ENCODE measurements around the gene RNU2-1.
"Not testable (repeated sequence)": the region's sequence is repeated elsewhere in the genome, so short reads cannot be mapped to it uniquely, and the experiment has no call there.

The RNU2-1 gene

GRCh38 chr17:43233877-43234276, at the start of gene RNU2-1:
RNU2-1 (minus strand) TSS chr17:43233977.
- not testable (repeated sequence) for H3K4me3 ChIP-seq (ENCODE audit: low read length); DNase-seq (ENCODE audit: low read depth)

GRCh38 chr17:43272914-43273313, 39.1 kb upstream of the RNU2-1 start:
- H3K4me3 ChIP-seq (ENCODE audit: low read length); DNase-seq (ENCODE audit: low read depth): not testable (repeated sequence)

GRCh38 chr17:43272483-43272882, 38.7 kb upstream of the RNU2-1 start:
- not testable (repeated sequence) for DNase-seq (ENCODE audit: low read depth); H3K4me3 ChIP-seq (ENCODE audit: low read length)

- DNase-seq (ENCODE audit: low read depth); H3K4me3 ChIP-seq (ENCODE audit: low read length): not testable (repeated sequence)
Observed at GRCh38 chr17:43270552-43271504, 37.1 kb upstream of the RNU2-1 start.

GRCh38 chr17:43246456-43246855, 12.7 kb upstream of the RNU2-1 start:
- not testable (repeated sequence) for H3K4me3 ChIP-seq (ENCODE audit: low read length); DNase-seq (ENCODE audit: low read depth)

- not testable (repeated sequence) for H3K4me3 ChIP-seq (ENCODE audit: low read length)
Observed at GRCh38 chr17:43240596-43241352, 7.0 kb upstream of the RNU2-1 start.

GRCh38 chr17:43239597-43239996, 5.8 kb upstream of the RNU2-1 start:
- H3K4me3 ChIP-seq (ENCODE audit: low read length); DNase-seq (ENCODE audit: low read depth): not testable (repeated sequence)

More at GRCh38 chr17:43240596-43241352, 7.0 kb upstream of the RNU2-1 start:
- not testable (repeated sequence) for DNase-seq (ENCODE audit: low read depth)

GRCh38 chr17:43233263-43233662, 514 bp downstream of the RNU2-1 start:
- not testable (repeated sequence) for DNase-seq (ENCODE audit: low read depth); H3K4me3 ChIP-seq (ENCODE audit: low read length)

- not testable (repeated sequence) for DNase-seq (ENCODE audit: low read depth)
- H3K4me3 ChIP-seq (ENCODE audit: low read length): peak overlapping the region; percentile 55
Observed at GRCh38 chr17:43232021-43232699, 1.6 kb downstream of the RNU2-1 start.

- DNase-seq (ENCODE audit: low read depth): not testable (repeated sequence)
Observed at GRCh38 chr17:43231205-43232020, 2.4 kb downstream of the RNU2-1 start.

GRCh38 chr17:43228020-43228782, 5.6 kb downstream of the RNU2-1 start, which contains the start of gene CCDC200:
CCDC200 (minus strand) TSS chr17:43228623; CDS start chr17:43228554, 69 bp downstream.
- not testable (repeated sequence) for H3K4me3 ChIP-seq (ENCODE audit: low read length); DNase-seq (ENCODE audit: low read depth)

More at GRCh38 chr17:43231205-43232020, 2.4 kb downstream of the RNU2-1 start:
- H3K4me3 ChIP-seq (ENCODE audit: low read length): peak overlapping the region; percentile 55

GRCh38 chr17:43226393-43226792, 7.4 kb downstream of the RNU2-1 start:
- TF ChIP-seq CTCF (conservative IDR thresholded peaks at IDR 0.05; ENCODE audit: low read length): no peak
- no peak for DNase-seq (ENCODE audit: low read depth)
- H3K4me3 ChIP-seq (ENCODE audit: low read length): no peak overlapping the region

Data from AG10803 (cell line).